HepG2 (cell line): ENCODE measurements around the gene SLC9A9. TPM values are rescaled to one million over a fixed set of nuclear protein-coding genes. Genes with fewer than 3 reads are reported as not detected.

Experiments used
- ATAC-seq: fragments of 200-7000 bp; cut with Tn5 transposase; 3 replicates; pipeline ENCODE4 v1.9.1; 2020; ENCODE audit warnings: mild to moderate bottlenecking, moderate library complexity
- BruUV-seq: library from RNA; stranded (reverse); fragments of 400-500 nt; replicated peaks from 2 replicates; lab custom pipeline; 2021; lab: Mats Ljungman, UMichigan
- CTCF ChIA-PET: fragments of 300-600 bp; formaldehyde crosslinking; extraction: SDS; loops from one replicate; lab custom pipeline; 2021; ENCODE audit warnings: low total read pairs, inconsistent platforms, low intra/inter-chr PET ratio; lab: Yijun Ruan, JAX
- POLR2A ChIA-PET: fragments of 350-600 bp; sonication (Branson Sonifier 250); formaldehyde crosslinking; loops from one replicate; lab custom pipeline; 2020; ENCODE audit warnings: antibody characterized with exemption, inconsistent platforms; lab: Yijun Ruan, JAX
- DNase-seq: peaks from one replicate; pipeline ENCODE4 v3.0.0-alpha.2; 2015; ENCODE audit warnings: low spot score
- FAIRE-seq: peaks from 3 replicates; lab custom pipeline; 2011; peaks lifted over from hg19 to GRCh38; lab: Jason Lieb, UNC
- H2AFZ ChIP-seq: one replicate; pipeline ENCODE4 v1.6.1; 2011; ENCODE audit warnings: low read length, inconsistent platforms
- H3K27ac ChIP-seq: fragments of 300-600 bp; 3 replicates; pipeline ENCODE4 v1.8.0; 2011; ENCODE audit warnings: mixed run types, mild to moderate bottlenecking, mixed read lengths, low read length, inconsistent platforms; ENCODE audit not compliant: insufficient read depth; ENCODE audit errors: extremely low read length
- H3K27me3 ChIP-seq, 2 experiments: fragments of 200-600 bp in 1 of 2; 2 replicates in 1 of 2; 3 replicates in 1 of 2; pipeline versions ENCODE4 v1.6.0 to v1.8.0; 2011; ENCODE audit warnings: low read length in 2 of 2, mild to moderate bottlenecking in 2 of 2, moderate library complexity in 2 of 2, inconsistent platforms in 1 of 2; ENCODE audit not compliant: insufficient read depth in 2 of 2, control insufficient read depth in 1 of 2
- H3K36me3 ChIP-seq, 2 experiments: fragments of 200-600 bp in 1 of 2; replicated peaks in 1 of 2; 2 replicates in 1 of 2; 3 replicates in 1 of 2; pipeline versions ENCODE4 v1.5.1 to v1.8.0; 2011; ENCODE audit warnings: low read length in 2 of 2, inconsistent platforms in 1 of 2; ENCODE audit not compliant: insufficient read depth in 2 of 2, control insufficient read depth in 1 of 2
- H3K4me1 ChIP-seq: 2 replicates; pipeline ENCODE4 v1.5.1; 2012; ENCODE audit warnings: low read length, inconsistent platforms; ENCODE audit not compliant: insufficient read depth
- H3K4me2 ChIP-seq: 2 replicates; pipeline ENCODE4 v1.6.0; 2011; ENCODE audit warnings: low read depth, low read length, inconsistent platforms
- H3K4me3 ChIP-seq, 3 experiments: fragments of 200-600 bp in 1 of 3; sonication (generic), shearing (Covaris generic) in 1 of 3; replicated peaks in 1 of 3; 2 replicates each; pipeline ENCODE4 v1.5.1; 2011 to 2016; ENCODE audit warnings: low read length in 3 of 3, inconsistent platforms in 2 of 3, low read depth in 2 of 3, mild to moderate bottlenecking in 2 of 3, control low read depth in 1 of 3, mixed read lengths in 1 of 3; ENCODE audit not compliant: insufficient read depth in 1 of 3
- H3K79me2 ChIP-seq: one replicate; pipeline ENCODE4 v1.6.1; 2011; ENCODE audit warnings: low read length, inconsistent platforms; ENCODE audit not compliant: insufficient read depth
- H3K9ac ChIP-seq: 2 replicates; pipeline ENCODE4 v1.6.0; 2011; ENCODE audit warnings: mild to moderate bottlenecking, low read depth, low read length, inconsistent platforms; ENCODE audit not compliant: insufficient read depth
- H3K9me3 ChIP-seq: 2 replicates; pipeline ENCODE4 v1.5.1; 2012; ENCODE audit warnings: mild to moderate bottlenecking, low read length
- H4K20me1 ChIP-seq: 2 replicates; pipeline ENCODE4 v1.6.0; 2011; ENCODE audit warnings: inconsistent platforms, mild to moderate bottlenecking, low read length, moderate library complexity; ENCODE audit not compliant: insufficient read depth
- ELF1 ChIP-seq: sonication (generic); formaldehyde crosslinking; IDR thresholded peaks from 2 replicates; pipeline ENCODE4 v1.4.0; 2020; ENCODE audit warnings: missing genetic modification reagents
- FOXC1 ChIP-seq: sonication (generic); formaldehyde crosslinking; IDR thresholded peaks from 2 replicates; pipeline ENCODE4 v1.8.0; 2022; ENCODE audit warnings: mild to moderate bottlenecking, missing genetic modification reagents, borderline replicate concordance
- HDAC6 ChIP-seq: fragments of 200-600 bp; sonication (generic); IDR thresholded peaks from 2 replicates; pipeline ENCODE4 v1.7.0; 2017; ENCODE audit warnings: mild to moderate bottlenecking, antibody characterized with exemption, low read length, low read depth
- HMG20B ChIP-seq: conservative IDR thresholded peaks from 2 replicates; pipeline ENCODE4 v1.6.1; 2016; ENCODE audit warnings: missing genetic modification reagents, missing compliant biosample characterization
- MAZ ChIP-seq, 2 experiments: sonication (generic) in 1 of 2; formaldehyde crosslinking in 1 of 2; IDR thresholded peaks; 2 replicates each; pipeline versions ENCODE4 v1.5.0 to v1.6.1; 2012 to 2020; ENCODE audit warnings: low read depth in 2 of 2, mild to moderate bottlenecking in 2 of 2, borderline replicate concordance in 1 of 2, improper control_type of control experiment in 1 of 2, low read length in 1 of 2, missing genetic modification reagents in 1 of 2, moderate library complexity in 1 of 2
- PBX2 ChIP-seq: IDR thresholded peaks from 2 replicates; pipeline ENCODE4 v1.6.1; 2016; ENCODE audit warnings: control low read depth
- RCOR2 ChIP-seq: IDR thresholded peaks from 2 replicates; pipeline ENCODE4 v1.6.1; 2016; ENCODE audit warnings: missing biosample characterization, missing genetic modification reagents
- ZBTB38 ChIP-seq: sonication (generic); formaldehyde crosslinking; IDR thresholded peaks from 2 replicates; pipeline ENCODE4 v1.5.1; 2020; ENCODE audit warnings: mild to moderate bottlenecking, missing genetic modification reagents
- ZNF576 ChIP-seq: sonication (generic); formaldehyde crosslinking; IDR thresholded peaks from 2 replicates; pipeline ENCODE4 v1.4.0; 2020; ENCODE audit warnings: mild to moderate bottlenecking, missing genetic modification reagents
- WGBS: methylation state at CpG from one replicate; pipeline ENCODE4 v1.1.6; 2017; ENCODE audit warnings: low lambda C conversion rate; 5-methylcytosine and 5-hydroxymethylcytosine counted together
- in situ Hi-C: cut with HindIII; loops from 2 replicates; pipeline ENCODE4 v1.10.0; 2017; ENCODE audit warnings: low pct_unique_long_range_greater_than_20kb; ENCODE audit not compliant: extremely low pct_ligation_motif_present
- intact Hi-C: fragments of 100-400 bp; cut with micrococcal nuclease; formaldehyde crosslinking; loops from one replicate; pipeline ENCODE4 v1.10.0; 2022; ENCODE audit not compliant: unreplicated experiment
- polyA plus RNA-seq, 8 experiments: library from polyadenylated mRNA; depleted of rRNA in 3 of 8; stranded (reverse) in 7 of 8; unstranded in 1 of 8; fragments of >200 nt; fragmentation: Illumina TruSeq in 4 of 8; extraction: Trizol in 4 of 8; gene quantifications; 2 replicates each; pipeline versions ENCODE4 v1.2.1 to v1.2.3, GENCODE V29; 2011 to 2016; ENCODE audit warnings: low read depth in 4 of 8, missing spikeins in 1 of 8, mixed read lengths in 1 of 8; ENCODE audit not compliant: insufficient read depth in 1 of 8
- total RNA-seq, 5 experiments: library from RNA; depleted of rRNA; stranded (reverse); fragments of >200 nt; fragmentation: Illumina TruSeq; extraction: Trizol; gene quantifications; 2 replicates each; pipeline ENCODE4 v1.2.3, GENCODE V29; 2016; ENCODE audit warnings: low read depth in 1 of 5

SLC9A9 gene
- total and polyA plus RNA-seq, 2 of the 13 experiments (the other 11 are each of a cell fraction or from before 2014, with no cell fraction given), result not detected

GRCh38 chr3:143896486-143896885 lies 48.2 kb upstream of the SLC9A9 start:
- FAIRE-seq (no peak), DNase-seq (no peak), ATAC-seq (no peak)
- in situ Hi-C loops, result loop anchor here (25.0 kb wide), 1 partner anchor 866 kb away; no protein-coding TSS in a partner anchor
- no TSS peak for BruUV-seq
- no peaks in the 10 kb centered on the region for H3K27me3 ChIP-seq
- H3K9ac ChIP-seq, result no peak overlapping the region
- CTCF ChIA-PET, result interaction anchor here (1.5 kb wide), 1 partner anchor 874 kb away, joined by 9 read pairs; no protein-coding TSS in a partner anchor
- 22% methylated on average over 4 of the region's 4 CpGs for WGBS
- intact Hi-C loops, result loop anchor here (2.0 kb wide), 1 partner anchor 874 kb away; no protein-coding TSS in a partner anchor
- POLR2A ChIA-PET, result no interaction called here
- no peaks in the 10 kb centered on the region for H3K9me3 ChIP-seq
- H3K79me2 ChIP-seq, result no peaks in the 10 kb centered on the region
- no peak overlapping the region for H3K27ac ChIP-seq
- no peaks in the 10 kb centered on the region for H4K20me1 ChIP-seq
- H3K4me1 ChIP-seq, result no peaks in the 10 kb centered on the region
- no peaks in the 10 kb centered on the region for H3K36me3 ChIP-seq
- H2AFZ ChIP-seq, result no peak overlapping the region
- no peak overlapping the region for H3K4me2 ChIP-seq
- no peak for TF ChIP-seq ELF1
- no peak for TF ChIP-seq ZBTB38 (CRISPR knock-in tag)
- no peak for TF ChIP-seq MAZ (IDR thresholded peaks at IDR 0.05; ENCODE audit: borderline replicate concordance, low read depth, low read length)
- no peak for TF ChIP-seq MAZ (CRISPR knock-in tag; IDR thresholded peaks at IDR 0.05; ENCODE audit: low read depth)
- TF ChIP-seq HDAC6, result no peak
- no peak for TF ChIP-seq ZNF576 (CRISPR knock-in tag)
- TF ChIP-seq PBX2 (CRISPR knock-in tag), result no peak
- TF ChIP-seq HMG20B (CRISPR knock-in tag), result no peak
- TF ChIP-seq RCOR2, result no peak
- no peak for TF ChIP-seq FOXC1 (CRISPR knock-in tag)
- H3K4me3 ChIP-seq, result no peak overlapping the region
